ENCODE results near the gene KCNT2. TPM values are rescaled to one million over a fixed set of nuclear protein-coding genes. Genes with fewer than 3 reads are reported as not detected.

Gene KCNT2
- total RNA-seq, 1 experiment from 2014 or later, result not detected

- intact Hi-C loops (cut with micrococcal nuclease), result no loop called here
- Histone ChIP-seq H3K36me3 (ENCODE audit: control insufficient read depth in 1 of 2, insufficient read depth in 2 of 2, low read length in 2 of 2) (no peaks in the 10 kb centered on the region), H3K4me2 (ENCODE audit: low read length) (no peak overlapping the region), H3K27ac (ENCODE audit: low read depth, low read length) (no peak overlapping the region), H4K20me1 (ENCODE audit: insufficient read depth) (no peaks in the 10 kb centered on the region), H3K79me2 (ENCODE audit: insufficient read depth, low read length) (no peaks in the 10 kb centered on the region), H2AFZ (ENCODE audit: low read depth, low read length, poor library complexity, severe bottlenecking) (no peak overlapping the region), H3K9me3 (ENCODE audit: control insufficient read depth in 1 of 2, insufficient read depth in 1 of 2, low read depth in 1 of 2, low read length in 2 of 2) (peaks cover 0 to 6% of the 10 kb centered on the region in 2 experiments; a peak in 1 of 4 replicates), H3K4me1 (ENCODE audit: control insufficient read depth in 1 of 2, insufficient read depth in 2 of 2, low read length in 2 of 2) (no peaks in the 10 kb centered on the region), H3K9me2 (ENCODE audit: insufficient read depth) (no peaks in the 10 kb centered on the region), H3K27me3 (ENCODE audit: insufficient read depth, low read length) (no peaks in the 10 kb centered on the region), H3K9ac (ENCODE audit: low read length) (no peak overlapping the region), H3K4me3 (replicated peaks in 1 of 2; ENCODE audit: low read depth in 1 of 2, low read length in 2 of 2) (no peak overlapping the region)
- ATAC-seq, result no peak
- no TSS peak for BruUV-seq (replicated peaks)
- TF ChIP-seq EGR1 (IDR thresholded peaks at IDR 0.05; ENCODE audit: low read depth), result no peak
- no peak for TF ChIP-seq REST (IDR thresholded peaks at IDR 0.05; ENCODE audit: low read depth)
- no peak for TF ChIP-seq CTCF (IDR thresholded peaks at IDR 0.05 in 2 of 3, conservative IDR thresholded peaks at IDR 0.05 in 1 of 3; ENCODE audit: borderline replicate concordance in 1 of 3, insufficient read depth in 1 of 3, low read depth in 2 of 3, low read length in 2 of 3)
- no peak for TF ChIP-seq RAD21 (IDR thresholded peaks at IDR 0.05; ENCODE audit: low read depth)
- TF ChIP-seq EZH2 (IDR thresholded peaks at IDR 0.05), result no peak
- TF ChIP-seq ZBTB33 (IDR thresholded peaks at IDR 0.05; ENCODE audit: extremely low read depth, insufficient replicate concordance, low read length), result no peak
- TF ChIP-seq SRF (IDR thresholded peaks at IDR 0.05; ENCODE audit: low read depth), result no peak
- TF ChIP-seq MAX (IDR thresholded peaks at IDR 0.05), result no peak
- no peak for TF ChIP-seq CEBPB (IDR thresholded peaks at IDR 0.05; ENCODE audit: low read depth)
- TF ChIP-seq CBX3 (IDR thresholded peaks at IDR 0.05; ENCODE audit: low read depth), result no peak
- no peak for TF ChIP-seq FOSL1 (IDR thresholded peaks at IDR 0.05; ENCODE audit: low read depth)
- ChIA-PET POLR2A (no interaction called here), CTCF (no interaction called here), RAD21 (ENCODE audit: low non-redundant PET in 1 of 2, low total read pairs in 2 of 2, uncharacterized antibody in 2 of 2, unreplicated experiment in 2 of 2) (no interaction called here)
- no peak for DNase-seq (ENCODE audit: low read depth, low spot score)
These were observed 76.3 kb downstream of the KCNT2 start for GRCh38 chr1:196531737-196532524.

Measured in HCT116 (cell line).